IMR-90 (cell line): Measurements from ENCODE around the gene GPC6. TPM values are rescaled to one million over a fixed set of nuclear protein-coding genes. Genes with fewer than 3 reads are reported as not detected.

ENCODE experiments used
- ATAC-seq: fragments of 200-7000 bp; cut with Tn5 transposase; 2 replicates; pipeline ENCODE4 v1.9.1; 2020; ENCODE audit warnings: low read depth, mild to moderate bottlenecking, moderate library complexity
- BruUV-seq: library from RNA; stranded (reverse); fragments of 400-500 nt; replicated peaks from 2 replicates; lab custom pipeline; 2021; lab: Mats Ljungman, UMichigan
- CTCF ChIA-PET: fragments of 300-600 bp; formaldehyde crosslinking; extraction: SDS; loops from one replicate; lab custom pipeline; 2021; ENCODE audit warnings: antibody characterized with exemption; lab: Yijun Ruan, JAX
- POLR2A ChIA-PET: fragments of 300-600 bp; sonication (Branson Sonifier 250); formaldehyde crosslinking; loops from one replicate; lab custom pipeline; 2022; ENCODE audit warnings: antibody characterized with exemption; ENCODE audit not compliant: unreplicated experiment; lab: Charles Lee
- DNase-seq: peaks from one replicate; pipeline ENCODE4 v3.0.0; 2013
- H2AFZ ChIP-seq: replicated peaks from 2 replicates; pipeline ENCODE3; 2013; ENCODE audit warnings: low read length, mild to moderate bottlenecking; ENCODE audit not compliant: poor library complexity
- H2AK5ac ChIP-seq: 2 replicates; pipeline ENCODE4 v1.6.1; 2013; ENCODE audit warnings: low read depth, low read length, inconsistent platforms
- H2AK9ac ChIP-seq: replicated peaks from 2 replicates; pipeline ENCODE3; 2013; ENCODE audit warnings: mild to moderate bottlenecking, low read depth, low read length, moderate library complexity; ENCODE audit not compliant: poor library complexity
- H2BK120ac ChIP-seq: 2 replicates; pipeline ENCODE4 v1.6.1; 2013; ENCODE audit warnings: low read depth, low read length, inconsistent platforms
- H2BK15ac ChIP-seq: 3 replicates; pipeline ENCODE4 v1.6.1; 2013; ENCODE audit warnings: low read depth, low read length, inconsistent platforms
- H2BK20ac ChIP-seq: 2 replicates; pipeline ENCODE4 v1.6.1; 2013; ENCODE audit warnings: low read depth, mild to moderate bottlenecking, inconsistent platforms, low read length, moderate library complexity
- H2BK5ac ChIP-seq: 2 replicates; pipeline ENCODE4 v1.6.1; 2013; ENCODE audit warnings: mild to moderate bottlenecking, low read depth, low read length, inconsistent platforms; ENCODE audit not compliant: poor library complexity, severe bottlenecking
- H3K14ac ChIP-seq: replicated peaks from 2 replicates; pipeline ENCODE4 v1.6.1; 2013; ENCODE audit warnings: low read depth, low read length, inconsistent platforms
- H3K18ac ChIP-seq: 2 replicates; pipeline ENCODE4 v1.6.1; 2013; ENCODE audit warnings: low read depth, low read length, control low read depth
- H3K23ac ChIP-seq: 2 replicates; pipeline ENCODE4 v1.6.1; 2013; ENCODE audit warnings: low read depth, low read length, inconsistent platforms
- H3K27ac ChIP-seq: 2 replicates; pipeline ENCODE4 v1.5.1; 2013; ENCODE audit warnings: mild to moderate bottlenecking, control low read depth, low read length; ENCODE audit not compliant: insufficient read depth
- H3K27me3 ChIP-seq: 2 replicates; pipeline ENCODE4 v1.6.1; 2013; ENCODE audit warnings: low read length; ENCODE audit not compliant: control insufficient read depth, insufficient read depth
- H3K36me3 ChIP-seq: 2 replicates; pipeline ENCODE4 v1.6.1; 2013; ENCODE audit warnings: low read length, mixed read lengths; ENCODE audit not compliant: control insufficient read depth, insufficient read depth
- H3K4ac ChIP-seq: 2 replicates; pipeline ENCODE4 v1.6.1; 2013; ENCODE audit warnings: low read depth, low read length, inconsistent platforms
- H3K4me1 ChIP-seq: 2 replicates; pipeline ENCODE4 v1.6.1; 2013; ENCODE audit warnings: low read length, mixed read lengths; ENCODE audit not compliant: control insufficient read depth, insufficient read depth
- H3K4me2 ChIP-seq: 2 replicates; pipeline ENCODE4 v1.6.1; 2013; ENCODE audit warnings: low read depth, mild to moderate bottlenecking, control low read depth, low read length, moderate library complexity
- H3K4me3 ChIP-seq: 2 replicates; pipeline ENCODE4 v1.5.1; 2013; ENCODE audit warnings: low read depth, mild to moderate bottlenecking, control low read depth, low read length, moderate library complexity; ENCODE audit not compliant: insufficient read depth
- H3K56ac ChIP-seq: 2 replicates; pipeline ENCODE4 v1.6.1; 2013; ENCODE audit warnings: low read length, inconsistent platforms; ENCODE audit not compliant: insufficient read depth; ENCODE audit errors: extremely low read depth
- H3K79me1 ChIP-seq, 2 experiments: 2 replicates each; pipeline ENCODE4 v1.6.1; 2013; ENCODE audit warnings: low read length in 2 of 2, inconsistent platforms in 1 of 2, low read depth in 1 of 2
- H3K9ac ChIP-seq: 2 replicates; pipeline ENCODE4 v1.6.1; 2013; ENCODE audit warnings: low read depth, low read length, control low read depth
- H3K9me1 ChIP-seq: 2 replicates; pipeline ENCODE4 v1.6.1; 2013; ENCODE audit warnings: low read length, inconsistent platforms; ENCODE audit not compliant: insufficient read depth
- H3K9me3 ChIP-seq: 2 replicates; pipeline ENCODE4 v1.6.1; 2013; ENCODE audit warnings: low read length; ENCODE audit not compliant: control insufficient read depth, insufficient read depth
- H4K20me1 ChIP-seq: 2 replicates; pipeline ENCODE4 v1.6.1; 2013; ENCODE audit warnings: low read length, inconsistent platforms; ENCODE audit not compliant: insufficient read depth
- H4K5ac ChIP-seq: 2 replicates; pipeline ENCODE4 v1.6.1; 2013; ENCODE audit warnings: mild to moderate bottlenecking, low read depth, low read length, control low read depth
- H4K8ac ChIP-seq, 2 experiments: 2 replicates each; pipeline ENCODE4 v1.6.1; 2013; ENCODE audit warnings: low read depth in 2 of 2, low read length in 2 of 2, control low read depth in 1 of 2, inconsistent platforms in 1 of 2
- H4K91ac ChIP-seq: 2 replicates; pipeline ENCODE4 v1.6.1; 2013; ENCODE audit warnings: low read depth, low read length, inconsistent platforms; ENCODE audit not compliant: insufficient read depth
- CEBPB ChIP-seq: IDR thresholded peaks from 2 replicates; pipeline ENCODE4 v1.6.1; 2012; ENCODE audit warnings: low read depth, low read length, improper control_type of control experiment
- CHD1 ChIP-seq: IDR thresholded peaks from 2 replicates; pipeline ENCODE4 v1.6.1; 2012; ENCODE audit warnings: low read depth, low read length, improper control_type of control experiment
- MAFK ChIP-seq: IDR thresholded peaks from 2 replicates; pipeline ENCODE4 v1.6.1; 2012; ENCODE audit warnings: low read depth, low read length, improper control_type of control experiment
- MXI1 ChIP-seq: IDR thresholded peaks from 2 replicates; pipeline ENCODE4 v1.6.1; 2012; ENCODE audit warnings: low read depth, mild to moderate bottlenecking, low read length, moderate library complexity, borderline replicate concordance
- SMC3 ChIP-seq: fragments of 150-350 bp; IDR thresholded peaks from 2 replicates; pipeline ENCODE4 v1.6.1; 2016; ENCODE audit warnings: low read depth, mild to moderate bottlenecking, antibody characterized with exemption, low read length, moderate library complexity
- WGBS, 2 experiments: methylation state at CpG; one replicate each; pipeline versions ENCODE4 v1.1.5 to v1.1.7; 2013; ENCODE audit warnings: missing lambda C conversion rate in 2 of 2; ENCODE audit not compliant: insufficient read length in 1 of 2; ENCODE audit errors: extremely low coverage in 2 of 2; 5-methylcytosine and 5-hydroxymethylcytosine counted together
- dilution Hi-C: fragments of 300-500 bp; cut with HindIII; formaldehyde crosslinking; loops from one replicate; pipeline ENCODE4 v1.14.3; 2018; ENCODE audit warnings: low sequenced_read_pairs; ENCODE audit not compliant: unreplicated experiment
- in situ Hi-C: fragments of 300-500 bp; cut with MboI; formaldehyde crosslinking; loops from 3 replicates; pipeline ENCODE4 v1.14.3; 2019; ENCODE audit warnings: low sequenced_read_pairs, inconsistent platforms, mixed read lengths
- intact Hi-C: fragments of 100-400 bp; cut with micrococcal nuclease; formaldehyde crosslinking; loops from 2 replicates; pipeline ENCODE4 v1.10.0; 2022
- polyA plus RNA-seq, 3 experiments: library from polyadenylated mRNA; depleted of rRNA; stranded (reverse); fragments of >200 nt; gene quantifications; 2 replicates each; pipeline ENCODE4 v1.2.3, GENCODE V29; 2012; ENCODE audit warnings: low replicate concordance in 1 of 3
- total RNA-seq: library from RNA; depleted of rRNA; stranded (reverse); fragments of >200 nt; gene quantifications from 2 replicates; pipeline ENCODE4 v1.2.3, GENCODE V29; 2012
- TF ChIP-seq, protein P1 (sequence below): conservative IDR thresholded peaks from 2 replicates; pipeline ENCODE4 v1.5.1; 2012; ENCODE audit warnings: mild to moderate bottlenecking, low read depth, low read length, improper control_type of control experiment

GPC6 gene
- total and polyA plus RNA-seq, 2 of the 4 experiments (the other 2 are of a cell fraction) = 14.9 to 39.4 TPM

- H3K4me1 ChIP-seq = peaks cover 1% of the 10 kb centered on the region; the same call in 1 of the 2 replicates
Measured at GRCh38 chr13:93967286-93967685, 740.7 kb downstream of the GPC6 start.

More at GRCh38 chr13:93967286-93967685, 740.7 kb downstream of the GPC6 start:
- Histone ChIP-seq H3K4me2 (no peak overlapping the region), H3K27ac (no peak overlapping the region), H4K20me1 (no peaks in the 10 kb centered on the region), H4K5ac (no peak overlapping the region), H3K36me3 (no peaks in the 10 kb centered on the region), H3K79me1 (no peaks in the 10 kb centered on the region), H3K4me3 (no peak overlapping the region), H2AFZ (no peak overlapping the region), H3K9me3 (no peaks in the 10 kb centered on the region), H3K9ac (no peak overlapping the region), H2BK15ac (no peak overlapping the region), H4K91ac (no peak overlapping the region), H2BK20ac (no peak overlapping the region), H4K8ac (no peak overlapping the region), H3K56ac (no peak overlapping the region), H3K27me3 (no peaks in the 10 kb centered on the region), H3K4ac (no peak overlapping the region), H3K9me1 (no peaks in the 10 kb centered on the region), H2BK120ac (no peak overlapping the region), H3K14ac (no peak overlapping the region), H2BK5ac (no peak overlapping the region), H3K23ac (no peak overlapping the region), H3K18ac (no peak overlapping the region), H2AK9ac (no peak overlapping the region), H2AK5ac (no peak overlapping the region)
- ChIA-PET CTCF (no interaction called here), POLR2A (no interaction called here)
- TF ChIP-seq, protein P1, sequence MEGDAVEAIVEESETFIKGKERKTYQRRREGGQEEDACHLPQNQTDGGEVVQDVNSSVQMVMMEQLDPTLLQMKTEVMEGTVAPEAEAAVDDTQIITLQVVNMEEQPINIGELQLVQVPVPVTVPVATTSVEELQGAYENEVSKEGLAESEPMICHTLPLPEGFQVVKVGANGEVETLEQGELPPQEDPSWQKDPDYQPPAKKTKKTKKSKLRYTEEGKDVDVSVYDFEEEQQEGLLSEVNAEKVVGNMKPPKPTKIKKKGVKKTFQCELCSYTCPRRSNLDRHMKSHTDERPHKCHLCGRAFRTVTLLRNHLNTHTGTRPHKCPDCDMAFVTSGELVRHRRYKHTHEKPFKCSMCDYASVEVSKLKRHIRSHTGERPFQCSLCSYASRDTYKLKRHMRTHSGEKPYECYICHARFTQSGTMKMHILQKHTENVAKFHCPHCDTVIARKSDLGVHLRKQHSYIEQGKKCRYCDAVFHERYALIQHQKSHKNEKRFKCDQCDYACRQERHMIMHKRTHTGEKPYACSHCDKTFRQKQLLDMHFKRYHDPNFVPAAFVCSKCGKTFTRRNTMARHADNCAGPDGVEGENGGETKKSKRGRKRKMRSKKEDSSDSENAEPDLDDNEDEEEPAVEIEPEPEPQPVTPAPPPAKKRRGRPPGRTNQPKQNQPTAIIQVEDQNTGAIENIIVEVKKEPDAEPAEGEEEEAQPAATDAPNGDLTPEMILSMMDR = no peak
- no peak for TF ChIP-seq CHD1
- TF ChIP-seq MXI1 = no peak
- no peak for TF ChIP-seq MAFK
- TF ChIP-seq CEBPB = no peak
- TF ChIP-seq SMC3 = no peak
- no TSS peak for BruUV-seq
- intact Hi-C loops (no loop called here), dilution Hi-C loops (no loop called here), in situ Hi-C loops (no loop called here)
- no peak for DNase-seq
- ATAC-seq = no peak
- no CpG with 5 or more reads among the region's 2 CpGs for WGBS, 2 experiments
